SKM-1 (cell line): Measurements from ENCODE around the gene CLIP2.
"Not testable (repeated sequence)": the region's sequence is repeated elsewhere in the genome, so short reads cannot be mapped to it uniquely, and the experiment has no call there.

Experiments
- DNase-seq: peaks from one replicate; lab custom pipeline; 2025; ENCODE audit not compliant: unreplicated experiment; lab: John Stamatoyannopoulos, UW

CLIP2 gene

DNA sequence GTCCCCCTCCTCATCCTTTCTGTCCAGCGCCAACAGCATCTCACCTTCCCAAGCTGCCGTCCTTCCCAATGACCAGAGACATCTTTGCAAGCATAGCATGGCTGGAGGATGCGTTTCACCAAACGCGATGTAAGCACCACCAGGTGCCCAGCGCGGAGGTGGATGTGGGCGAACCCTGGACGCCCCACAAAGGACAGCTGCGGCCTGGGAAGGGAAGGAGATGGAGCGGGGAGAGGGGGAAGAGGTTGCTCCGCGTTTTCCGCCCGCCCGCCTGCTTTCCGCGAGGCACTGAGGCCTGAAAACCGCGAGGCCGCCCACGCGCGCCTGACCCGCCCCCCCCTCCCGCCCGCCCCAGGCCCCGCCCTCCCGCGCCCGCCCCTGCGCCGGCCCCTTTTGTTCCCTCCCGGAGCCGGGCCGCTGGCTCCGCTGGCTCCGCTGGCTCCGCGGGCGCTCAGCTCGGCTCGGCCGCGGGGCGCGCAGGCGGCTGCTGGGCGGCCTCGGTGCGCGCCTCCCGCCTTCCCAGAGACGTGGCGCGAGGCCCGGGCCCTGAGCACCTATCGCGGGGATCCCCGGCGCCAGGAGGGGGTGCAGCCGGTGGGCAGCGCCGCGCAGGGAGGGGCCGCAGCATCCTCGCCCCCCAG is at the start of gene CLIP2:
Gene CLIP2, plus strand, starts transcription at position 390 of the 641 bp plus-strand sequence. CDS start 28,140 bp downstream, outside the sequence.
- peak; percentile 40 for DNase-seq

DNA sequence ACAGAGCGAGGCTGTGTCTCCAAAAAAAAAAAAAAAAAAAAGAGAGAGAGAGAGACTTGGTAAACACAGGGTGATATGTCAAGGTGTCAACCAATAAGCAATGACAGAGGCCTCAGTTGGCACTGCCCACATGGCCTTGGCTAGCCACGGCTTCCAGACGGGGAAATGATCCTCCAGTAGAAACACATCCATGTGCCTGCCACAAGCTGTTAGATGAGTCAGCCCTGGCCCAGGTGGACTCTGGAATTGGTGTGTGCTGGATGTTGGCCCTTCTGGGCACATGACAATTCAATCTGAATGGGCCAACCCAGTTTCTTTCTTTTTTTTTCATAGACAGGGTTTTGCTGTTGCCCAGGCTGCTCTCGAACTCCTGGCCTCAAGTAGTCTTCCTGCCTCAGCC is 48.7 kb upstream of the CLIP2 start:
- no peak for DNase-seq

DNA sequence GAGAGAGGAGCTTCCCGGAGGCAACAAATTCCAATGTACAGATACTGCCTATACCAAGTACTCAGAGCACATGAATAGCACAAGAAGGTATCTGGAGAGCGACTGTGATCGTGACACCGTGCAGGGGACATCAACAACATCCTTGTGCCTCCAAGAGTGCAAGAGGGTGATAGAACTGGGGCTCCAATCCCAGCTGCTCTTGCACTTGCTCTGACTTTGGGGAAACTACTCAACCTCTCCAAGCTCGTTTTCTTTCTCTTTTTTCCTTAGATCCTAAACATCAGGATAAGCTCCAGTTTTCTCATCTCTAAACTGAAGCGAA is 47.1 kb upstream of the CLIP2 start:
- DNase-seq, result no peak

DNA sequence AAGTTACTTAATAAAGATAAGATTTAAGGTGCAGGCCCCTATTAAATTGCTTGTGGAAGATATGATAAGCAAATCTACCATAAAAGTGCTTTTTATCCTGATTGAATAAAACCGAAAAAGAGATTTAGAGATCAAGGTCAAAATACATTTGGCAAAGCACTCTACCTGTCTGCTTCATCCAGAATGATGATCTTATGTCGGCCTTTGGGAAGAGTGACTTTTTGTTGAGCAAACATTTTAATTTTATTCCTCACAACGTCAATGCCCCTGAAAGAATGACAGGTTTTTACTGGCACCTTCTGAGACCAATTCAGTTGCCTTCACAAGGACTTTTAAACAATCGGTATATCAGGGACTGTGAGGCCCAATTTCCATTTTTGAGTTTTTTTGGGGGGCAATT is 42.7 kb upstream of the CLIP2 start:
- DNase-seq, result no peak

DNA sequence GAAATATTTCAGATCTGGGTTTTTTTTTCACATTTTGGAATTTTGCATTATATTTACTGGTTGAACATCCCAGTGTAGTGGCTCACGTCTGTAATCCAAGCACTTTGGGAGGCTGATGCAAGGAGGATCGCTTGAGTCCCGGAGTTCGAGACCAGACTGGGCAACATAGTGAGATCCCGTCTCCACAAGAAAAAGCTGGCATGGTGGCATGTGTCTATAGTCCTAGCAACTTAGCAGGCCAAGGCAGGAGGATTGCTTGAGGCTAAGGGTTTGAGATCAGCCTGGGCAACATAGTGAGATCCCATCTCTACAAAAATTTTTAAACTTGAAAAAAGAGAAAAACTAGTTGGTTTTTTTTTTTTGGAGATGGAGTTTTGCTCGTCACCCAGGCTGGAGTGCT is 41.1 kb upstream of the CLIP2 start:
- no peak for DNase-seq

DNA sequence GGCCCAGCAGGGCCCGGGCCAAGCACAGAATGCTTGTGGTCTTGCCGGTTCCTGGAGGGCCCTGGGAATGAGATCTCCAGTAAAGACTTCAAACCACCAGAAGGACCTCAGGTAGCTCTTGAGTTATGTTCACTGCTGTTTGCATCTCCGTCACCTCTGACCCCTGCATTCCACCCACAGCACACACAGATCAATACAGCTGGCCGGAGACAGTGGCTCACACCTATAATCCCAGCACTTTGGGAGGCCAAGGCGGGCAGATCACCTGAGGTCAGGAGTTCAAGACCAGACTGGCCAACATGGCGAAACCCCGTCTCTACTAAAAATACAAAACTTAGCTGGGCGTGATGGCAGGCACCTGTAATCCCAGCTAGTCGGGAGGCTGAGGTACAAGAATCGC is 40.1 kb upstream of the CLIP2 start:
- DNase-seq, result not testable (repeated sequence)

DNA sequence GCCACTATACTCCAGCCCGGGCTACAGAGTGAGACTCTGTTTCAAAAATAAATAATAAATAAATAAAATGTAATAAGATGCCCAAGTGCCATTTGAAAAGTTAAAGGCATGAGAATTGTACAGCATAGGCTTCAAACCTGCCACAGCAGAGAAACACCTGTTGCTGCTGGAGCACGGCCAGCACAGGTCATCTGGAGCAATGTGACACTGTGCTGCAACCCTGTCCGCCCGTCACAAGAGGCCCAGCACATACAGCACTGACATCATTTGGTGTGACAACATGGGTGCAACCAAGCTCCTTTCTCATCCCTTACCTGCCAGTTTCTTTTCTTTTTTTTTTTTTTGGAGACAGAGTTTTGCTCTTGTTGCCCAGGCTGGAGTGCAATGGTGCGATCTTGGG is 36.3 kb upstream of the CLIP2 start:
- no peak for DNase-seq

DNA sequence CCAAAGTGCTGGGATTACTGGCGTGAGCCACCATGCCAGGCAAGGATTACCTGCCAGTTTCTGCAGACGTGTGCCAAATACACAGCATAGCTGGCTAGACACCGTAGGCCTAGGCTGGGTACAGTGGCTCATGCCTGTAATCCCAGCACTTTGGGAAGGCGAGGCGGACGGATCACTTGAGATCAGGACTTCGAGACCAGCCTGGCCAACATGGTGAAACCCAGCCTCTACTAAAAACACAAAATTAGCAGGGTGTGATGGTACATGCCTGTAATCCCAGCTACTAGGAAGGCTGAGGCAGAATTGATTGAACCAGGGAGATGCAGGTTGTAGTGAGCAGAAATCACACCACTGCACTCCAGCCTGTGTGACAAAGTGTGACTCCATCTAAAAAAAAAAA is 35.9 kb upstream of the CLIP2 start:
- no peak for DNase-seq

DNA sequence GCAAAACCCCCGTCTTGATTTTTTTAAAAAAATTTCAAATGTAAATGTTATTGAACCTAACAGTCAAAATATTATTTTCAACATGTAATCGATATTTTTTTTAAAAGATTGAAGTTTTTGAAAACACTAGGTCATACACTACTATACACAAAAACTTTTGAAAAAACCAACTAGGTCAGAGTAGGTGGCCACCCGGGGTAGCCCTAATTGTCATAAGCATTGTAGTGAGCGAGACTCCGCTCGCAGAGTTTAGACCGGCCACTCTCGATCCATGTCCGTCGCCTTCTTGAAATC is 35.4 kb upstream of the CLIP2 start:
- no peak for DNase-seq

DNA sequence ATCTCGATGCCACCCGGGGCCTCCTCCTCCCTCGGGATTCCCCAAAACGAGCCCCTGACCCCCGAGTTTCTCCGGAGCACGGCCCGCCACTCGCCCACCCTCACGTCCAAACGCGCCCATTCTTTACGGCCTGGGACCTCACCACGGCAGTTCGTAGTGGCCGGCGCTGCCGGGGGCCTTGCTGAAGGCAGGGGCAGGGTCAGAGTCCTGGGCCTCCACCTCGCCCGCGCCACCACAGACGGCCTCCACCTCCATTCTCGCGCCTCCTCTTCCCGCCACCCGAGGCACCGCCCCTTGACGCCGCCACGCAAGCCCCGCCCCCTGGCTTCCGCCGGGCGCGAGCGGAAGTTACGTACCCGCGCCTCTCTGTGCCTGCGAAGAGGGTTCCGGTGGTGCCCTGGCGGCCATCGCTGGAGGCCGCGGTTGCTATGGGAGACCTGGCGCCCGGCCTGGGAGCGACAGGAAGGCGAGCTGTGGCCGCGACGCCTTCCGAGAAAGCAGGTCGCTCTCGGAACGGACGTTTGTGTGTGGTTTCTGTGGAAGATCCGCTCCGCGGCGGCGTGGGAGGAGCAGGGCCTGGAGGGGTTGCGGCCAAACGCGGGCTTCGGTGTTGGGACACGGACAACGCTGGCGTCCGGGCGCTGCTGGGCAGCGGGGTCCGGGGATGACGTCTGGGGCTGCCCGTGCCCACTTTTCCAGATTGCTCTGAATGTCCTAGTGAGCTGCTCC is 34.9 kb upstream of the CLIP2 start, which contains the start of gene RFC2:
Gene RFC2, minus strand, starts transcription at position 271 of the 729 bp plus-strand sequence. Its CDS starts 16 bp downstream, at position 255.
- DNase-seq, result peak; percentile 83

DNA sequence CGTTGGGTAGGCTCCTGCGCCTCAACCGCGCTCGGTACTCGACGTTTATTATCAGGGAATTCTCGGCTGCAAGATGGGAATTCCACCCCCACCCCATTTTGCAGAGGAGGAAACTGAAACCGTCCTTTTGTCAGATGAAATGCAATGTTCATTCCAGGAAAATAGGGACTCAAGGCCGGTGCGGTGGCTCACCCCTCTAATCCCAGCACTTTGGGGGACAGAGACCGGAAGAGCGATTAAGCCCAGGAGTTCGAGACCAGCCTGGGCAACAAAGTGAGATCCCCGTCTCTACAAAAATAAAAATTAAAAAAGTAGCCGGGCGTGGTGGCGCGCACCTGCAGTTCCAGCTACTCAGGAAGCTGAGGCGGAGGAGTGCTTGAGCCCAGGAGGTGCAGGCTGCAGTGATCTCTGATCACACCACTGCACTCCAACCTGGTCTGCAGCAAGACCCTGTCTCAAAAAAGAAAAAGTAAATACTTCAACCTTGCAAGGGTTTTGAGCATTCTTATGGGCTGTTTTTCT is 34.3 kb upstream of the CLIP2 start:
- DNase-seq, result no peak

DNA sequence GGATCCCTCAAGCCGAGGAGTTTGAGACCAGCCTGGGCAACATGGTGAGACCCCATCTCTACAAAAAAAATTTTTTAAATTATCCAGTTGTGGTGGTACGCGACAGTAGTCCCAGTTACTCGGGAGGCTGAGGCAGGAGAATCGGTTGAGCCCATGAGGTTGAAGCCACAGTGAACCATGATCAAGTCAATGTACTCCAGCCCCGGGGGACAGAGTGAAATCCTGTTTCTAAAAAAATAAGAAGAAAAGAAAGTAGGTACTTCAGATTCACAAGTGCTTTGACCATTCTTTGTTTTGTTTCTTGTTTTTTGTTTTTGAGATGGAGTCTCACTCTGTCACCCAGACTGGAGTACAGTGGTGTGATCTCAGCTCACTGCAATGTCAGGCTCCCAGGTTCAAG is 33.7 kb upstream of the CLIP2 start:
- DNase-seq, result not testable (repeated sequence)

DNA sequence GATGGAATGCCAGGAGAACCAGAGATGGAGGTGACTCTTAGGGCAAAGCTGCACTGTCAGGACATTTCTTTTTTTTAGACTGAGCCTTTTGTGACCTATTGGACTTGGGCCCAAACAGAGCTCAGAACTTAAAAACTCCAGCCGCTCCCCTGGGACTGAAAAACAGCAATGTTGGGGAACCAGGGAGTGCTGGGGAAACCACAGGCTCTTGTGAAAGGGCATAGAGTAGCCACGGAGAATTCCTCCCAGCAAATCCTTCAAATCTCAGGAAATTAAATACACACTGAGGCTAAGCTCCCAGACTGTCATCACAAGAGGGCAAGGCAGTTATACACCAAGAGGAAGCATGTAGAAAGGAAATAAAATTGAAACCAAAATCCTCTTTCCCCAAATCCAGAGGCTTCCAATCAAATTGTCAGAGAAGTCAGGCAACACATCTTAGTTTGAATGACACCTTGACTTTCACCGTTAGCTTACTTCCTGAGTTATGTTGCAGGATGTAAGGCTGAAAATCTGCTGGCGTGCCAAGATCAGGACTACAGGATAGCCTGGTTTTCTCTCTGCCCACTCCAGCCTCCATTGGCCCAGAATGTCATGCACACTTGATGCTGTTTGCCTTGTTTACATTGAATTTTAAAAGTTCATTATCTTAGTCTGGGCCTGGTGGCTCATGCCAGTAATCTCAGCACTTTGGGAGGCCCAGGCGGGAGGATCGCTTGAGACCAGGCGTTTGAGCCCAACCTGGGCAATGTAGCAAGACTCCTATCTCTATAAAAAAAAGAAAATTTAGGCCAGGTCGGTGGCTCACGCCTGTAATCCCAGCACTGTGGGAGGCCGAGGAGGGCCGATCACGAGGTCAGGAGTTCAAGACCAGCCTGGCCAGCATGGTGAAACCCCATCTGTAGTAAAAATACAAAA is 32.5 kb upstream of the CLIP2 start:
- DNase-seq, result no peak

DNA sequence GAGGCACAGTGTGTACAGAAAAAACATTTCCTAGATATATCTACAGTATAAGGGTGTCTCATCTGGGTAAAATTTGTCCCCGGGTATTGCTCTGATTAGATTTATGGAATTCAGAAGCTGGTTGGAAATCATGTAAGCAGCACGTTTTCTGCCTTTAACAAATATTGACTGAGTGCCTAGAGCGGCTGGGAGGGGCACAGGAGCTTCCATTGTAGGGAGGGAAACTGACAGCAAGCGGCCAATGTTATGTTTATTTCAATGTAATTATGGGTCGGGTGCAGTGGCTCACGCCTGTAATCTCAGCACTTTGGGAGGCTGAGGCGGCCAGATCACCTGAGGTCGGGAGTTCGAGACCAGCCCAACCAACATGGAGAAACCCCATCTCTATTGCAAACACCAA is 30.6 kb upstream of the CLIP2 start:
- no peak for DNase-seq

DNA sequence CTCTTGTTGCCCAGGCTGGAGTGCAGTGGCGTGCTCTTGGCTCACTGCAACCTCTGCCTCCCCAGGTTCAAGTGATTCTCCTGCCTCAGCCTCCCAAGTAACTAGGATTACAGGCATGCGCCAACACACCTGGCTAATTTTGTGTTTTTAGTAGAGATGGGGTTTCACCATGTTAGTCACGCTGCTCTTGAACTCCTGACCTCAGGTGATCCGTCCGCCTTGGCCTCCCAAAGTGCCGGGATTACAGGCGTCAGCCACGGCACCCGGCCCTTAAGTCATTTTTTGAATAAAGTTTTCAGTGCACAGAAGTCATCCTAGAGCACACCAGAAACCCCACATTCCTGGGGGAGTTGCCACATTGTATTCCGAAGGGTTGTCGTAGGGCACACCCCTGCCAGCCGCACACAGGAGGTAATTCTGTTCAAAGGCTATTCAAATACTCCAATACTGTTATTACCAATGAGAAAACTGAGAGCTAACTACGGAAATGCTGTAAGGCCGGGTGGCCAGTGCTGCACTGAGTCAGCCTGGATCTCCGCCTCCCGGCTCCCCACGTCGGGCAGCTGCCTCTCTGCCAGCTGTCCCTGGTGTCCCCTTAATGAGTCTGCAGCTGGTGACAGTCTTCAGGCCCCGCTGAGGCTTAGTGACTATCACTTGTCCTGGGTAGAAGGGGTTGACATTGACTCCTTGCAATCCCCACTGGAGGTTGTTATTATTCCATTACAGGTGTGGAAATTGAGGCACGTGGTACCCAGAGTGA is 26.4 kb upstream of the CLIP2 start:
- DNase-seq, result no peak

DNA sequence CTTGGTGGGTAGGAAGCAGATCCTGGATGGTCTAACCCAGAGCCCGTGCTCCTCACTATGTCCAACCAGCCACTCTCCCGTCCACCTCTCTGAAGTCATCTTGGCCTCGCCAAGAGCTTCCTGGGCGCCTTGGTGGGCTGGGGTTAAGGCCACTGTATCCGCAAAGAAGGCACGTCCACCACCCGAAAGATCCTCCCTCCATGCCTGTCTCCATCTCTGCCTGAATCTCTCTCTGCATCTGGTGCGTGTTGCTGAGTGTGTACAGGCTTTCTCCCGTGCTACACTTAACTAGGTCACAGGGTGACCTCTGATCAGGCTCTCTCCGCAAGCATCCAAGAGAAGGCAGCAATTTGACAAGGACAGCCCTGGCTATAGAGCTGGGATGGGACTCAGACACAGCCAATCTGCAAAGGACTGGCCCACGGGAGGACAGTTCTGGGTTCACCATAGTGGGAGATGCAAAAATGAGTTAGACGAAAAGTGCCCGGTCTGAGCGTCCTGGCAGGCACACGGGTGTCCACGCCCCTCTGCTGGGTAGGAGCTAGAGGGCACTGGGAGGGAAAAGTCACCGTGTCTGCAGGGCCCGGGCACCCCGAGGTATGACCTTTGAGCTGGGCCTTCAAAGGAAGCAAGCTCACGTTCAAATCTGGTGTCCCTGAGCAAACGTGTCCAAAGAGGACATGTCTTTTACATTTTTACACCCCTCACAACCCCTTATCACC is 25.6 kb upstream of the CLIP2 start:
- DNase-seq, result no peak

DNA sequence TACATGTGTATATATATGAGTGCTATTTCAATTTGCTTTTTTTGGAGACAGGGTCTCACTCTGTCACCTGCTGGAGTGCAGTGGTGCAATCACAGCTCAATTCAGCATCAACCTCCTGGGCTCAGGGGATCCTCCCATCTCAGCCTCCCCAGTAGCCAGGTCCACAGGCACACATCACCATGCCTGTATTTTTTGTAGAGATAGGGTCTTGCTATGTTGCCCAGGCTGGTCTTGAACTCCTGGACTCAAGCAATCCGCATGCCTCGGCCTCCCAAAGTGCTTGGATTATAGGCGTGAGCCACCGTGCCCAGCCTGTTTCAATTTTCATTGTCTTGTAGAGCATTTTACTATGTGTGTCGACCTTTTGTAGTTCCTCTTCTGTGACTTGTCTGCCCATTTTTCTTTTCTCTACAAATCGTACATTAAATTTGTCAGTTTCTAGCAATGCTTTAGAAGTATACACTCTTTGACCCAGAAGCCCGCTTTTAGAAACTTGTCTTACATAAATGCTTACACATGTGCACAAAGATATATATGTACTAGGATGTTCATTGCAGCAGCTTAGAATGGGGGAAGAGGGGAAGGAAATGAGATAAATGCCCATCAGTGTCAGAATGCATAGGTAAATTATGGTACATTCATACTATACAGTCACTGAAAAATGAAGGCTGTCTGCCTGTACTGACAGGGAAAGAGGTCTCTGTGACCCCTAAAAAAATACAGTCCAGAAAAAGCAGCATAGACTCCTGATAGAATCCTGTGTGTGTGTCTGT is 22.8 kb upstream of the CLIP2 start:
- DNase-seq, result no peak

DNA sequence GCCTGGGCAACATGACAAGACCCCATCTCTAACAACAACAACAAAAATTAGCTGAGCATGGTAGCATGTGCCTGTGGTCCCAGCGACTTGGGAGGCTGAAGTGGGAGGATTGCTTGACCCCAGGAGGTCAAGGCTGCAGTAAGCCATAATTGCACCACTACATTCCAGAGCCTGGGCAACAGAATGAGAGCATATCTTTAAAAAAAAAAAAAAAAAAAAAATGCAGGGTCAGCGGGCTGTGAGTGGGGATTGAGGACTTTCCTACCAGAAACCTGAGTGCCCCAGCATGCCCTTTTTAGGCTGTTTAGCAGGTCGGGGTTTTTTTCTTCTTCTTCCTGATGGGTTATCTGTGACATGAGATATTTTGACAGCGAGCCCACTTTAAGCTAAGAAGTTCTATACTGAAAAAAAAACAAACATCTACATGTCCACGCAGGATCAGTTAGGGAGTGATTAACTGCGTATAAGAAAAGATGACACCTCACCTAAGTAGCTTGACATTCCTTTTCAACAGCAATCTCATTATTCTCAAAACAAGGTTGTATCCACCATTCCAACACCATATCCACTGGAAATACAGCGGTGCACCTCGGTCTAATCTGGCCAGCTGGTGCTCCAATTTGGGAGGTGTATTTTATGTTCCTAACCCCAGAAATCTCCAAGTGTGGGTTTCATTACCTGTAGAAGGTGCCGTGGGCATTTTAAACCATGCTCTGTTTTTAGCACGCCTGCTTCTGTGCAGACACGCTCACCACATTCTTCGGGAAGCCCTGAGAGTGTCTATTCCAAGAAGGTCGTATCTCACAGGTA is 21.2 kb upstream of the CLIP2 start:
- DNase-seq, result no peak

DNA sequence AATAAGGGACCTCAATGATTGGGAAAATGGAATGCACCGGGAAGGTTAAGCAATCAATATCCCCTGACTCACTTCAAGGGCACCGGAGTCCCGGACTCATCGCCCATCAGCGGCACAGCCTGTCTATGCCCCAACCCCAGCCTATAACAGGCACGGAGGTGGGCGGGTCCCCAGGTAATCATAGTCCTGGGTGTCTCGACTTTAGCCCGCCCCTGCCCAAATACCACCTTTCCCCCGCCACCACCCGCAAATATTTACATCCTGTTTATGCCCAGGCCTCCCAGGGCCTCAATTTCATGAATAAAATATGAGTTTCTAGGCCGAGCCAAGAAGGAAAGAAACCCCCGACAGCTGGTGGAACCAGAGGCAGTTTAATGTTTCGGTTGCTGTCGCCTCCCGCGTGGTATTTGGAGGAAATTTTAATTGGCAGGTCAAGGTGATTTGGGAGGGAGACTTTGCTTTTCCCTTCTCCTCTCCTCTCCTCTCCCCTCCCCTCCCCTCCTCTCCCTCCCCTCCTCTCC is 19.4 kb upstream of the CLIP2 start:
- DNase-seq, result peak; percentile 16
